ENCODE results near the gene PLEKHA6.

The PLEKHA6 gene

GRCh38 chr1:204203206-204203767, 156.4 kb downstream of the PLEKHA6 start:
- H3K27ac ChIP-seq = no peak overlapping the region
- TF ChIP-seq ZFX (IDR thresholded peaks at IDR 0.05) (no peak), CTCF (conservative IDR thresholded peaks at IDR 0.05) (no peak)

DNA sequence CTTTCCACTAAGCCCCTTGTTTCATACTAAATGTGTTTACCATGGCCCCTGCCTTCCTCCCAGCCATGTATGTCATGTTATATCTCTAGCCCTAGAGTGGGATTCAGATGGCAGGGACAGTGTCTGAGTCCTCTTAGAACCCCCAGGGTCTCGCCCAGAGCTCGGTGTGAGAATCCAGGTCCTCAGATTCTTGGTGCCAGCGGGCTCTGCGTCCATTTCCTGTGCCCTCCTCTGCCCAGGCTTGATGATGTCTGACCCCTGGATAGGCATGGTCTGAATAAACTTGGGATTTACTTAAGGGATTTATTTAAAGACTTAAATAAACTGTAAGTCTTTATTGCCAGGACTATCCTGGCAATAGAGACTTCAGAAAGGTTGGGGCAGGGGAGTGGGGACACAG, 157.2 kb downstream of the PLEKHA6 start:
- TF ChIP-seq CTCF (conservative IDR thresholded peaks at IDR 0.05) (no peak), ZFX (IDR thresholded peaks at IDR 0.05) (no peak)
- no peak overlapping the region for H3K27ac ChIP-seq

DNA sequence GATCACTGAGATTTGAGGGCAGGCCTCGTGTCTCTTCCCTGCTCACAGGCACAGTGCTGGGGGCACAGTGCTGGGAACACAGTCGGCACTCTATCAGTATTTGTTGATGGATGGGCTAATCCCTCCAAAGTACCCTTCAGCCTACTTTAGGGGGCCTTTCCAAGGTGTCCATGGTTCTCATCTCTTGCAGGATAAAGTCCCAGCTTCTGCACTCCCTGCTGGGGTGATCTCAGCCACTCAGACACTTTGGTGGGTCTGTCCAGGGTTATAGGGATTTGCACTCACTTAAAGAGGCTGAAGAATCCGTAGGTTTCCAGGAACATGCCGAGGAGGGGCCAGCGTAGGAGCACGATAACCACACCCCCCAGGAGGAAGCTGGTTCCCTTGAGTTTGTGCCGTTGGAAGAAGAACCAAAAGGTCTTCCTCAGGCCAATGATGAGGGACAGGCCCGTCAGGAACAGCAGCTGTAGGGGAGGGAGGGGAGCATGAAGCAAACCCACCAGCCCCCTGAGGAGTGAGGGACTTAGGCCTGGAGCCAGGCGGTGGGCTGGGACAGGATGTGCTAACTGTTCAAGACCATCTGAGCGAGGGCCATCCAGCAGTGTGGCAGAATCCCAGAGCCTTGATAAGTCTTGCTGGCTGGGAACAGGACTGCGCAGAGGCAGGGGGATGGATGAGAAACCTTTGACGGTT, 158.2 kb downstream of the PLEKHA6 start:
- TF ChIP-seq CTCF (conservative IDR thresholded peaks at IDR 0.05) (no peak), ZFX (IDR thresholded peaks at IDR 0.05) (no peak)
- H3K27ac ChIP-seq = no peak overlapping the region

GRCh38 chr1:204199579-204199978, 160.2 kb downstream of the PLEKHA6 start:
- TF ChIP-seq ZFX (IDR thresholded peaks at IDR 0.05) (no peak), CTCF (conservative IDR thresholded peaks at IDR 0.05) (no peak)

GRCh38 chr1:204198348-204199340, 161.1 kb downstream of the PLEKHA6 start:
- no peak overlapping the region for H3K27ac ChIP-seq
- TF ChIP-seq CTCF (conservative IDR thresholded peaks at IDR 0.05) = no peak

More at GRCh38 chr1:204199579-204199978, 160.2 kb downstream of the PLEKHA6 start:
- H3K27ac ChIP-seq = no peak overlapping the region

- TF ChIP-seq CTCF (conservative IDR thresholded peaks at IDR 0.05) (no peak), ZFX (IDR thresholded peaks at IDR 0.05) (no peak)
- no peak overlapping the region for H3K27ac ChIP-seq
These were observed 162.7 kb downstream of the PLEKHA6 start for GRCh38 chr1:204197068-204197467.
